ENCODE measurements around the gene MVK. TPM values are rescaled to one million over a fixed set of nuclear protein-coding genes. Genes with fewer than 3 reads are reported as not detected.

The MVK gene
- total and polyA plus RNA-seq, 2 experiments from 2014 or later = 18.3 to 34.3 TPM

- Histone ChIP-seq H3K9me3 (ENCODE audit: low read depth) (no peaks in the 10 kb centered on the region), H3K9me2 (replicated peaks; ENCODE audit: insufficient read depth) (no peaks in the 10 kb centered on the region)
- no peak for TF ChIP-seq EZH2 (IDR thresholded peaks at IDR 0.05; ENCODE audit: borderline replicate concordance)
- TF ChIP-seq EZH2phosphoT487 (IDR thresholded peaks at IDR 0.05; ENCODE audit: low read depth, severe bottlenecking, unreplicated experiment) = no peak
- TF ChIP-seq, protein P1, sequence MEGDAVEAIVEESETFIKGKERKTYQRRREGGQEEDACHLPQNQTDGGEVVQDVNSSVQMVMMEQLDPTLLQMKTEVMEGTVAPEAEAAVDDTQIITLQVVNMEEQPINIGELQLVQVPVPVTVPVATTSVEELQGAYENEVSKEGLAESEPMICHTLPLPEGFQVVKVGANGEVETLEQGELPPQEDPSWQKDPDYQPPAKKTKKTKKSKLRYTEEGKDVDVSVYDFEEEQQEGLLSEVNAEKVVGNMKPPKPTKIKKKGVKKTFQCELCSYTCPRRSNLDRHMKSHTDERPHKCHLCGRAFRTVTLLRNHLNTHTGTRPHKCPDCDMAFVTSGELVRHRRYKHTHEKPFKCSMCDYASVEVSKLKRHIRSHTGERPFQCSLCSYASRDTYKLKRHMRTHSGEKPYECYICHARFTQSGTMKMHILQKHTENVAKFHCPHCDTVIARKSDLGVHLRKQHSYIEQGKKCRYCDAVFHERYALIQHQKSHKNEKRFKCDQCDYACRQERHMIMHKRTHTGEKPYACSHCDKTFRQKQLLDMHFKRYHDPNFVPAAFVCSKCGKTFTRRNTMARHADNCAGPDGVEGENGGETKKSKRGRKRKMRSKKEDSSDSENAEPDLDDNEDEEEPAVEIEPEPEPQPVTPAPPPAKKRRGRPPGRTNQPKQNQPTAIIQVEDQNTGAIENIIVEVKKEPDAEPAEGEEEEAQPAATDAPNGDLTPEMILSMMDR (IDR thresholded peaks at IDR 0.05; ENCODE audit: poor library complexity) = no peak
Measured at GRCh38 chr12:109532721-109533486, 40.7 kb upstream of the MVK start.

GRCh38 chr12:109533487-109533740, 40.2 kb upstream of the MVK start:
- WGBS (ENCODE audit: low lambda C conversion rate, missing lambda C conversion rate) = 93% methylated on average over 8 of the region's 8 CpGs
- H4K20me1 ChIP-seq (ENCODE audit: insufficient read depth, poor library complexity, severe bottlenecking) = no peaks in the 10 kb centered on the region
- no peaks in the 10 kb centered on the region for H3K27me3 ChIP-seq
- H3K79me2 ChIP-seq = no peaks in the 10 kb centered on the region
- no peak for TF ChIP-seq EZH2 (IDR thresholded peaks at IDR 0.05; ENCODE audit: borderline replicate concordance)
- TF ChIP-seq, protein P1 (IDR thresholded peaks at IDR 0.05; ENCODE audit: poor library complexity) = no peak
- no peak for TF ChIP-seq EZH2phosphoT487 (IDR thresholded peaks at IDR 0.05; ENCODE audit: low read depth, severe bottlenecking, unreplicated experiment)
- H3K9me3 ChIP-seq (ENCODE audit: low read depth) = no peaks in the 10 kb centered on the region
- H3K4me2 ChIP-seq = no peak overlapping the region
- no peaks in the 10 kb centered on the region for H3K9me2 ChIP-seq (replicated peaks; ENCODE audit: insufficient read depth)
- H3K36me3 ChIP-seq (replicated peaks; ENCODE audit: insufficient read depth, low read depth) = no peaks in the 10 kb centered on the region
- no peak overlapping the region for H2AFZ ChIP-seq
- H3K27ac ChIP-seq = no peak overlapping the region
- peaks cover 3% of the 10 kb centered on the region for H3K4me1 ChIP-seq (ENCODE audit: insufficient read depth)
- no peak overlapping the region for H3K4me3 ChIP-seq
- no peak for DNase-seq (ENCODE audit: low spot score)

More at GRCh38 chr12:109532721-109533486, 40.7 kb upstream of the MVK start:
- Histone ChIP-seq H2AFZ (no peak overlapping the region), H4K20me1 (ENCODE audit: insufficient read depth, poor library complexity, severe bottlenecking) (no peaks in the 10 kb centered on the region), H3K4me2 (no peak overlapping the region), H3K27me3 (no peaks in the 10 kb centered on the region), H3K79me2 (no peaks in the 10 kb centered on the region), H3K27ac (no peak overlapping the region), H3K4me3 (no peak overlapping the region), H3K4me1 (ENCODE audit: insufficient read depth) (peaks cover 3% of the 10 kb centered on the region), H3K36me3 (replicated peaks; ENCODE audit: insufficient read depth, low read depth) (no peaks in the 10 kb centered on the region)
- no peak for DNase-seq (ENCODE audit: low spot score)
- WGBS (ENCODE audit: low lambda C conversion rate, missing lambda C conversion rate) = 86% methylated on average over 24 of the region's 24 CpGs

GRCh38 chr12:109534456-109534855, 39.1 kb upstream of the MVK start:
- H3K4me3 ChIP-seq = no peak overlapping the region
- no peaks in the 10 kb centered on the region for H3K9me2 ChIP-seq (replicated peaks; ENCODE audit: insufficient read depth)
- WGBS (ENCODE audit: low lambda C conversion rate, missing lambda C conversion rate) = 97% methylated on average over 13 of the region's 15 CpGs
- no peaks in the 10 kb centered on the region for H3K79me2 ChIP-seq
- H2AFZ ChIP-seq = no peak overlapping the region
- H3K27ac ChIP-seq = no peak overlapping the region
- no peak overlapping the region for H3K4me2 ChIP-seq
- TF ChIP-seq EZH2 (IDR thresholded peaks at IDR 0.05; ENCODE audit: borderline replicate concordance) (no peak), EZH2phosphoT487 (IDR thresholded peaks at IDR 0.05; ENCODE audit: low read depth, severe bottlenecking, unreplicated experiment) (no peak)
- TF ChIP-seq, protein P1 (IDR thresholded peaks at IDR 0.05; ENCODE audit: poor library complexity) = no peak
- no peaks in the 10 kb centered on the region for H4K20me1 ChIP-seq (ENCODE audit: insufficient read depth, poor library complexity, severe bottlenecking)
- no peaks in the 10 kb centered on the region for H3K36me3 ChIP-seq (replicated peaks; ENCODE audit: insufficient read depth, low read depth)
- H3K4me1 ChIP-seq (ENCODE audit: insufficient read depth) = peaks cover 3% of the 10 kb centered on the region
- no peak for DNase-seq (ENCODE audit: low spot score)
- H3K9me3 ChIP-seq (ENCODE audit: low read depth) = no peaks in the 10 kb centered on the region
- no peaks in the 10 kb centered on the region for H3K27me3 ChIP-seq
